Endothelial cell of umbilical vein (primary cell): Measurements from ENCODE around the gene SEPTIN3. TPM values are rescaled to one million over a fixed set of nuclear protein-coding genes. Genes with fewer than 3 reads are reported as not detected.

ENCODE experiments used
- BruUV-seq: library from RNA; stranded (reverse); fragments of 400-500 nt; replicated peaks from 2 replicates; lab custom pipeline; 2021; lab: Mats Ljungman, UMichigan
- CTCF ChIA-PET: fragments of 300-600, 350-600 bp; sonication (Branson Sonifier 250); formaldehyde crosslinking; loops from one replicate; lab custom pipeline; 2021; ENCODE audit warnings: antibody characterized with exemption, inconsistent platforms; lab: Charles Lee
- POLR2A ChIA-PET: fragments of 300-600, 350-600 bp; sonication (Branson Sonifier 250); formaldehyde crosslinking; loops from one replicate; lab custom pipeline; 2021; ENCODE audit warnings: antibody characterized with exemption, inconsistent platforms; lab: Charles Lee
- DNase-seq: peaks from one replicate; pipeline ENCODE4 v3.0.0-alpha.2; 2011; ENCODE audit warnings: low read depth, low spot score
- FAIRE-seq: peaks from 2 replicates; lab custom pipeline; 2011; peaks lifted over from hg19 to GRCh38; lab: Jason Lieb, UNC
- H2AFZ ChIP-seq: 2 replicates; pipeline ENCODE4 v1.6.0; 2012; ENCODE audit warnings: low read depth, low read length, control low read depth, inconsistent platforms
- H3K27ac ChIP-seq: 2 replicates; pipeline ENCODE4 v1.5.1; 2011; ENCODE audit warnings: low read depth, mild to moderate bottlenecking, control low read depth, low read length, moderate library complexity; ENCODE audit not compliant: insufficient read depth
- H3K27me3 ChIP-seq, 2 experiments: 2 replicates each; pipeline versions ENCODE4 v1.6.0 to v1.6.1; 2011; ENCODE audit warnings: low read length in 2 of 2, mixed read lengths in 1 of 2; ENCODE audit not compliant: control insufficient read depth in 2 of 2, insufficient read depth in 2 of 2
- H3K36me3 ChIP-seq, 2 experiments: 2 replicates in 1 of 2; 3 replicates in 1 of 2; pipeline ENCODE4 v1.5.1; 2011; ENCODE audit warnings: low read length in 2 of 2, mild to moderate bottlenecking in 1 of 2, moderate library complexity in 1 of 2; ENCODE audit not compliant: control insufficient read depth in 2 of 2, insufficient read depth in 2 of 2; ENCODE audit errors: extremely low read depth in 1 of 2
- H3K4me1 ChIP-seq: 3 replicates; pipeline ENCODE4 v1.5.1; 2011; ENCODE audit warnings: mild to moderate bottlenecking, low read length; ENCODE audit not compliant: control insufficient read depth, insufficient read depth; ENCODE audit errors: extremely low read depth
- H3K4me2 ChIP-seq: 2 replicates; pipeline ENCODE4 v1.6.1; 2011; ENCODE audit warnings: low read length, control low read depth, mixed read lengths; ENCODE audit not compliant: insufficient read depth
- H3K4me3 ChIP-seq, 3 experiments: fragments of 200-600 bp in 1 of 3; sonication (generic), shearing (Covaris generic) in 1 of 3; replicated peaks in 1 of 3; 2 replicates each; pipeline ENCODE4 v1.5.1; 2011 to 2016; ENCODE audit warnings: control low read depth in 3 of 3, low read length in 3 of 3, mild to moderate bottlenecking in 2 of 3, inconsistent platforms in 1 of 3, low read depth in 1 of 3, moderate library complexity in 1 of 3; ENCODE audit not compliant: insufficient read depth in 1 of 3
- H3K79me2 ChIP-seq: 2 replicates; pipeline ENCODE4 v1.6.0; 2012; ENCODE audit warnings: low read length, inconsistent platforms; ENCODE audit not compliant: control insufficient read depth, insufficient read depth
- H3K9ac ChIP-seq: replicated peaks from 2 replicates; pipeline ENCODE3; 2011; ENCODE audit warnings: low read length, control low read depth; ENCODE audit not compliant: insufficient read depth; ENCODE audit errors: extremely low read depth
- H3K9me1 ChIP-seq: replicated peaks from 3 replicates; pipeline ENCODE4 v1.6.0; 2011; ENCODE audit warnings: mild to moderate bottlenecking, low read length; ENCODE audit not compliant: control insufficient read depth, insufficient read depth; ENCODE audit errors: extremely low read depth
- H3K9me3 ChIP-seq: replicated peaks from 2 replicates; pipeline ENCODE4 v1.5.1; 2012; ENCODE audit warnings: low read length, inconsistent platforms; ENCODE audit not compliant: control insufficient read depth, insufficient read depth
- H4K20me1 ChIP-seq: replicated peaks from 2 replicates; pipeline ENCODE3; 2011; ENCODE audit warnings: mild to moderate bottlenecking, low read length; ENCODE audit not compliant: control insufficient read depth, insufficient read depth; ENCODE audit errors: extremely low read depth
- CTCF ChIP-seq, 2 donors: IDR thresholded peaks; 1 replicate in 1 of 2; 2 replicates in 1 of 2; pipeline ENCODE4 v1.5.1; 2011; ENCODE audit warnings: low read length in 2 of 2, mild to moderate bottlenecking in 2 of 2, moderate library complexity in 2 of 2, control low read depth in 1 of 2, inconsistent platforms in 1 of 2, low read depth in 1 of 2; ENCODE audit not compliant: insufficient read depth in 1 of 2; ENCODE audit errors: extremely low read depth in 1 of 2
- EZH2 ChIP-seq: IDR thresholded peaks from 2 replicates; pipeline ENCODE4 v1.6.1; 2012; ENCODE audit warnings: borderline replicate concordance, low read depth, mild to moderate bottlenecking, moderate library complexity, low read length, inconsistent platforms; ENCODE audit not compliant: severe bottlenecking
- FOS ChIP-seq: IDR thresholded peaks from 2 replicates; pipeline ENCODE4 v1.6.1; 2011; ENCODE audit warnings: mild to moderate bottlenecking, low read length, moderate library complexity, borderline replicate concordance; ENCODE audit not compliant: insufficient read depth
- GATA2 ChIP-seq: IDR thresholded peaks from 2 replicates; pipeline ENCODE4 v1.7.0; 2011; ENCODE audit warnings: low read depth, mild to moderate bottlenecking, moderate library complexity, mixed read lengths, low read length; ENCODE audit not compliant: insufficient read length, insufficient read depth
- JUN ChIP-seq: IDR thresholded peaks from 2 replicates; pipeline ENCODE4 v1.6.1; 2011; ENCODE audit warnings: borderline replicate concordance, low read depth; ENCODE audit not compliant: insufficient read length, insufficient read depth
- MAX ChIP-seq: IDR thresholded peaks from 2 replicates; pipeline ENCODE4 v1.6.1; 2011; ENCODE audit not compliant: insufficient read depth, insufficient read length
- MYC ChIP-seq: IDR thresholded peaks from one replicate; pipeline ENCODE4 v1.6.1; 2011; ENCODE audit warnings: mild to moderate bottlenecking, low read depth, low read length
- POLR2A ChIP-seq: IDR thresholded peaks from 2 replicates; pipeline ENCODE4 v1.6.1; 2012; ENCODE audit warnings: low read depth, mild to moderate bottlenecking, control low read depth, low read length
- POLR2AphosphoS5 ChIP-seq: IDR thresholded peaks from 2 replicates; pipeline ENCODE4 v1.6.1; 2012; ENCODE audit warnings: low read depth, mild to moderate bottlenecking, control low read depth, low read length, moderate library complexity; ENCODE audit not compliant: insufficient read depth
- dilution Hi-C: fragments of 300-500 bp; cut with MboI; formaldehyde crosslinking; loops from one replicate; pipeline ENCODE4 v1.15.0; 2019; ENCODE audit warnings: low sequenced_read_pairs; ENCODE audit not compliant: extremely low pct_ligation_motif_present
- intact Hi-C: fragments of 100-400 bp; cut with micrococcal nuclease; formaldehyde crosslinking; loops from one replicate; pipeline ENCODE4 v1.10.0; 2022
- polyA plus RNA-seq, 4 experiments: library from polyadenylated mRNA; depleted of rRNA in 3 of 4; stranded (reverse) in 3 of 4; unstranded in 1 of 4; fragments of >200 nt; gene quantifications; 2 replicates each; pipeline versions ENCODE4 v1.2.1 to v1.2.3, GENCODE V29; 2011 to 2012; ENCODE audit warnings: missing spikeins in 1 of 4
- total RNA-seq: library from RNA; stranded (reverse); gene quantifications from 2 replicates; pipeline ENCODE4 v1.2.3, GENCODE V29; 2021

The SEPTIN3 gene
- total and polyA plus RNA-seq, 2 donors (not counting 3 experiments of a cell fraction or from before 2014, with no cell fraction given) = 0.08 to 0.18 TPM

GRCh38 chr22:41935509-41935908, 33.7 kb upstream of the SEPTIN3 start:
- Histone ChIP-seq H3K27ac (no peak overlapping the region), H3K9ac (no peak overlapping the region), H2AFZ (no peak overlapping the region), H3K36me3 (peaks cover 0 to 2% of the 10 kb centered on the region in 2 experiments), H3K9me1 (no peaks in the 10 kb centered on the region), H3K27me3 (no peaks in the 10 kb centered on the region), H3K4me3 (no peak overlapping the region), H3K79me2 (no peaks in the 10 kb centered on the region), H4K20me1 (no peaks in the 10 kb centered on the region), H3K9me3 (no peaks in the 10 kb centered on the region), H3K4me2 (no peak overlapping the region), H3K4me1 (no peaks in the 10 kb centered on the region)
- no peak for FAIRE-seq
- POLR2A ChIA-PET = no interaction called here
- DNase-seq = no peak
- no TSS peak for BruUV-seq
- TF ChIP-seq MAX (no peak), POLR2A (no peak), CTCF (IDR thresholded peaks at IDR 0.05; ENCODE audit: extremely low read depth in 1 of 2, insufficient read depth in 1 of 2, low read depth in 1 of 2, low read length in 2 of 2) (no peak), GATA2 (no peak), JUN (no peak), POLR2AphosphoS5 (no peak), EZH2 (no peak), MYC (no peak), FOS (no peak)
- dilution Hi-C loops (no loop called here), intact Hi-C loops (no loop called here)
- CTCF ChIA-PET = interaction anchor here (2.1 kb wide), 1 partner anchor 10 kb away, joined by 10 read pairs; no protein-coding TSS in a partner anchor
